Activated T-cell treated with anti-CD3 and anti-CD28 coated beads, Interleukin-2, amount 50 U/mL, for 4 hours (primary cell): ENCODE results near the gene MUC4. TPM values are rescaled to one million over a fixed set of nuclear protein-coding genes. Genes with fewer than 3 reads are reported as not detected.
"Not testable (repeated sequence)": the region's sequence is repeated elsewhere in the genome, so short reads cannot be mapped to it uniquely, and the experiment has no call there.

Source experiments
- ATAC-seq, 2 donors: fragments of 200-7000 bp; cut with Tn5 transposase; one replicate each; pipeline ENCODE4 v1.10.0; 2021
- DNase-seq: peaks from one replicate; pipeline ENCODE4 v3.0.0-alpha.2; 2020
- H3K27me3 Mint-ChIP-seq: one replicate; pipeline ENCODE4 v1.8.0; 2021; ENCODE audit warnings: low read depth, mixed read lengths
- H3K36me3 Mint-ChIP-seq: one replicate; pipeline ENCODE4 v1.8.0; 2022; ENCODE audit warnings: mixed read lengths; ENCODE audit not compliant: insufficient read depth
- H3K4me1 Mint-ChIP-seq: one replicate; pipeline ENCODE4 v1.8.0; 2021; ENCODE audit warnings: low read depth, mixed read lengths
- H3K4me3 Mint-ChIP-seq: one replicate; pipeline ENCODE4 v1.8.0; 2021; ENCODE audit warnings: mild to moderate bottlenecking, moderate library complexity, mixed read lengths
- H3K9me3 Mint-ChIP-seq: one replicate; pipeline ENCODE4 v1.8.0; 2021; ENCODE audit warnings: mixed read lengths
- total RNA-seq, 3 donors: library from RNA; stranded (reverse); gene quantifications; one replicate each; pipeline ENCODE4 v1.2.1, GENCODE V29; 2021

The MUC4 gene
- total RNA-seq, 3 donors from 2014 or later = 0.08 to 0.24 (median 0.13) TPM

DNA sequence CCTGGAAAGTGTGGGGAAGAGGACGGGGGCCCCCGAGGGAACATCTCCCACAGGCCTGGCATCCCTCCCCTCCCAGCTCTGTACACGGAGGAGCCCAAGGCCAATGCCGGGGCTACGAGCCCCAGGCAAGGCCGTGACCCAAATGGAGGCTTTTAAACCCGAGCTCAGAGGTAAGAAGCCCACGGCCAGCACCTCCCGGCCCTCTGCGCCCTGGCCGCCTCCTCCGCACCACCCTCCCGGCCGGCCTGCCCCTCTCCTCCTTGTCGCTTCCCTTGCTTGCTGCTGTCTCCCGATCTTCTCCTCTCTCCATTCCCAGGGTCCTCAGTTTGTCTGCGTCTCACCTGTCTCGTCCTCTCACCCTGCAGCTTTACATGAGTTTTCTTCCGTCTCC, 1.3 kb downstream of the MUC4 start:
- peaks cover 6% of the 10 kb centered on the region for H3K27me3 Mint-ChIP-seq
- no peak for ATAC-seq
- no peak overlapping the region for H3K4me3 Mint-ChIP-seq

DNA sequence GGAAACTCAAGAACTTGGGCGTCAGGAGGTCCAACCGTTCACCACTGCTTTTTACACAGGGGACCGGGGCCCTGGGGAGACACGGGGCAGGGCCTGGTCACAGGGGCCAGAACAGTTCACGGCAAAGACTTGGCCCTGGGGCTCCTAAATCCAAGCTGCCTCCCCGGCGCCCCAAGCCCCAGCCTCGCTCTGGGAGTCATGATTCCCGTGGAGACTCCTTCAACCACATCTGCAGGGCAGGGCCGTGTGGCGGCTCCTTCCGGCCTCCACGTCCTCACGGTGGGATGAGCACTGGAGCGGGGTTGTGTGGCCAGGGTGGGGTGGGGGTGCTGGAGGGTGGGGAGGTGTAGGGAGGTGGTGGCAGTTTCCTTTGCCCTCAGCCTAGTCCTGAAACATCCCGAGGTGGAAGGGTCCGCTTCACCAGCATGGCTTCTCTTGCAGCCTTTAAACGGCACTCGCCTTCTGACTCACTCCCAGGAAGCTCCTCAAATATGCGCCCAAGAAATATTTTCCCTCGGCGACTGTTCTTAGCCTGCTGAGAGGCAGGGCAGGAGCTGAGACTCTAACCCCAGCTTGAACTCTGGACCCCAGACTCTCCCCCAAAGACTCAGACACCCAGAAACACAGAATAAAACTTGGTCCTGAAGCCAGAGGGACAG, 1.8 kb downstream of the MUC4 start:
- DNase-seq (no peak), ATAC-seq (no peak)
- Mint-ChIP-seq H3K36me3 (no peaks in the 10 kb centered on the region), H3K27me3 (peaks cover 6% of the 10 kb centered on the region), H3K4me1 (peaks cover 9% of the 10 kb centered on the region), H3K4me3 (no peak overlapping the region), H3K9me3 (no peaks in the 10 kb centered on the region)

More for the DNA sequence above, 1.3 kb downstream of the MUC4 start:
- Mint-ChIP-seq H3K36me3 (no peaks in the 10 kb centered on the region), H3K4me1 (peaks cover 3% of the 10 kb centered on the region), H3K9me3 (no peaks in the 10 kb centered on the region)
- no peak for DNase-seq

DNA sequence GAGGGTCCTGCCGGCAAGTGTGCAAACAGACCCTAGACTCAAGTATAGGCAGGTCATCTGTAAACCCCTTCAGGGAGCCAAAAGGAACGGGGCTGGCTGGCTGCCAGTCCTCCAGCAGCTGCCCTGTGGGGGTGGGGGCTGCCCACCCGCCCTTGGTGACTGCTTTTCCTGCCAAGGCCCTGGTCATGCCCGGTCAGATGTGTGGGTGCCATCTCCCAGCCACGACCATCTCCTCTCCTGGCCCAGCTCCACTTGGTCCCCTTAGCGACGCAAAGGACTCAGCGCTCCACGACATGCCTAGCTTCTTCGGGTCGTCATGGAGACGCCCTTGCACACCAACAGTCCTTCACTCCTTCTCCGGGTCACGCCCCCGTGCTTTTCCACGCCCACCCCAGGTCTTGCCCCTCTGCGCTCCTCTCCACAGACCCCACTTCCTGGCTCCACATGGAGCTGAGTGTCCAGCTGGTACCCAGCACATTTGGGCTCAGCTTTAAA, 2.4 kb downstream of the MUC4 start:
- Mint-ChIP-seq H3K9me3 (no peaks in the 10 kb centered on the region), H3K4me1 (peaks cover 14% of the 10 kb centered on the region), H3K27me3 (peaks cover 4% of the 10 kb centered on the region), H3K36me3 (no peaks in the 10 kb centered on the region), H3K4me3 (no peak overlapping the region)
- DNase-seq (no peak), ATAC-seq (no peak)

DNA sequence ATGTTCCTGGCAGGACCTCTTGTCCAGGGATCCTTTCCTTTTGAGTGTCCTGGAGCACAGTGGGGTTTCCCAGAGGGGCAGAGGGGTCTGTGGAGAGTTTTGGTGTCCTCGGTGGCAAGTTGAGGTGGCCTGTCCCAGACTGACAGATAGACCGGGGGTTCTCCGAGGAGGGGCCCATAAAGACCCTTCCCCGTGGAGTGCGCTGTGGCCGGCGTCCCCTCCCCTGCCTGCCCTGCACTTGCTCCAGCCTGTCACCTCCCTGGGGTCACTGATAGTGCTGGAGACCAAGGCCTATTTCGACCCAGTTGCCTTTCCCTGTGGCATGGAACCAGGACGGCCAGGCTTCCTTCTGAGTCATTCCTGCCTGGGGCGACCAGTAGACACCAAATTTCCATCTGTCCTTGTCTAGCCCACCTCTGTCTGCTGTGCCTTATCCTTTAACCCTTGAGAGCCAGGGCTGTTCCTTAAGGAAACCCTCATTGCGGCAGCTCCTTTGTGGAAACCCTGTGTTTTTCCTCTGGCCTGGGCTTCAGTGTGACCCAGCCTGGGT, 2.9 kb downstream of the MUC4 start:
- no peak overlapping the region for H3K4me3 Mint-ChIP-seq
- no peak for DNase-seq
- peaks cover 4% of the 10 kb centered on the region for H3K27me3 Mint-ChIP-seq
- ATAC-seq = no peak
- H3K9me3 Mint-ChIP-seq = no peaks in the 10 kb centered on the region
- H3K4me1 Mint-ChIP-seq = peaks cover 20% of the 10 kb centered on the region
- no peaks in the 10 kb centered on the region for H3K36me3 Mint-ChIP-seq

DNA sequence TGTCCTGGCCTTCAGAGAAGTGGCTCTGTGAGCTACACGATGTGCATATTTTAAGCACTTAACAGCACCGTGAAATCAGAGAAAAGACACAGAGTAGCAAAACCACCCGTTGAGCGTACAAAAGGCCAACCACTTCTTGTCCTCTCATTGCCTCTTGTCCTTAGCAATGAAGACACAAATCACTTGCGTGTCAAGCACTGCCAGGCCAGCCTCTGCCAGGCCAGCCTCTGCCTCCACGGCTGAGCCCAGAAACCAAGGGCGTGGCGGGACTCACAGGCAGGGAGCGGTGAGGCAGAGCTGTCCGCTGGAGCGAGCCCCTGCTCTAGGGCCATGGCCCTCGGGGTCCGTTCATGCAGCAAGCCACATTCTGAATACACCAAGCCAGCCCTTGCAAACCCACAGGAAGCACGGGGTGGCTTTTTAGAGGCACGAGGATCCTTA, 4.0 kb downstream of the MUC4 start:
- peaks cover 7% of the 10 kb centered on the region for H3K27me3 Mint-ChIP-seq
- H3K4me1 Mint-ChIP-seq = peaks cover 31% of the 10 kb centered on the region
- no peak for ATAC-seq
- DNase-seq = no peak
- no peaks in the 10 kb centered on the region for H3K9me3 Mint-ChIP-seq
- H3K4me3 Mint-ChIP-seq = no peak overlapping the region
- H3K36me3 Mint-ChIP-seq = no peaks in the 10 kb centered on the region

GRCh38 chr3:195806916-195807231, 4.9 kb downstream of the MUC4 start:
- no peaks in the 10 kb centered on the region for H3K36me3 Mint-ChIP-seq
- H3K9me3 Mint-ChIP-seq = no peaks in the 10 kb centered on the region
- H3K4me3 Mint-ChIP-seq = no peak overlapping the region
- ATAC-seq (no peak), DNase-seq (no peak)
- peaks cover 39% of the 10 kb centered on the region for H3K4me1 Mint-ChIP-seq
- peaks cover 7% of the 10 kb centered on the region for H3K27me3 Mint-ChIP-seq

- Mint-ChIP-seq H3K9me3 (no peaks in the 10 kb centered on the region), H3K36me3 (no peaks in the 10 kb centered on the region), H3K4me3 (no peak overlapping the region), H3K27me3 (peaks cover 7% of the 10 kb centered on the region), H3K4me1 (peaks cover 42% of the 10 kb centered on the region)
- no peak for DNase-seq
- ATAC-seq = no peak
Observed at GRCh38 chr3:195806211-195806915, 5.4 kb downstream of the MUC4 start.

DNA sequence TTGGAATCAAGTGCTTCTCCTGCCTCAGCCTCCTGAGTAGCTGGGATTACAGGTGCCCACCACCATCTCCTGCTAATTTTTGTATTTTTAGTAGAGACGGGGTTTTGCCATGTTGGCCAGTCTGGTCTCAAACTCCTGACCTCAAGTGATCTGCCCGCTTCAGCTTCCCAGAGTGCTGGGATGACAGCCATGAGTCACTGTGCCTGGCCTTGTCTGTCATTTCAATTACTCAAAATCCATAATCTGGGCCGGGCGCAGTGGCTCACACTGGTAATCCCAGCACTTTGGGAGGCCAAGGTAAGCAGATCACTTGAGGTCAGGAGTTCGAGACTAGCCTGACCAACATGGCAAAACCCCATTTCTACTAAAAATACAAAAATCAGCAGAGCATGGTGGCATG, 6.1 kb downstream of the MUC4 start:
- H3K27me3 Mint-ChIP-seq, DNase-seq, H3K4me3 Mint-ChIP-seq, ATAC-seq, H3K9me3 Mint-ChIP-seq, H3K36me3 Mint-ChIP-seq: not testable (repeated sequence)
- H3K4me1 Mint-ChIP-seq = peaks cover 43% of the 10 kb centered on the region

- no peak overlapping the region for H3K4me3 Mint-ChIP-seq
- H3K27me3 Mint-ChIP-seq = peaks cover 7% of the 10 kb centered on the region
- H3K36me3 Mint-ChIP-seq = no peaks in the 10 kb centered on the region
- H3K4me1 Mint-ChIP-seq = peaks cover 43% of the 10 kb centered on the region
- DNase-seq = no peak
- H3K9me3 Mint-ChIP-seq = no peaks in the 10 kb centered on the region
- no peak for ATAC-seq
Observed at GRCh38 chr3:195805181-195805580, 6.5 kb downstream of the MUC4 start.

- Mint-ChIP-seq H3K36me3 (no peaks in the 10 kb centered on the region), H3K4me1 (peaks cover 43% of the 10 kb centered on the region), H3K27me3 (peaks cover 7% of the 10 kb centered on the region), H3K4me3 (no peak overlapping the region), H3K9me3 (no peaks in the 10 kb centered on the region)
- ATAC-seq (no peak), DNase-seq (no peak)
Observed at GRCh38 chr3:195803289-195803908, 8.3 kb downstream of the MUC4 start.

DNA sequence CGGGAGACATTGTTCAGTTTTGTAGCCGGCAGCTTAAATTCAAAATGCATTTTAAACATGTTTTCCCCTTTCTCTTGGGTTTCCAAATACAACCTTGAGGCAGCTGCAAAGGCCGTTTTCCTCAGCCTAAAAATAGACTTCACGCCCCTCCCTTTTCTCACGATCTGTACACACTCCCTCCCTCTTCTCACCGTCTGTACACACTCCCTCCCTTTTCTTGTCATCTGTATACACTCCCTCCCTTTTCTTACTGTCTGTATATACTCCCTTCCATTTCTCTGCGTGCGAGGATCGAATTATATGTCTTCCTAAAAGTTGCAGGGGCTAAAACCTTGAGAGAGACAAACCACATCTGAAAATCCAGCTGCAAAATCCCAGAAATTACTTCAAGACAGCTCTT, 8.9 kb downstream of the MUC4 start:
- DNase-seq = no peak
- no peaks in the 10 kb centered on the region for H3K9me3 Mint-ChIP-seq
- no peak for ATAC-seq
- peak overlapping the region; percentile 37 for H3K4me3 Mint-ChIP-seq
- no peaks in the 10 kb centered on the region for H3K36me3 Mint-ChIP-seq
- H3K4me1 Mint-ChIP-seq = peaks cover 43% of the 10 kb centered on the region
- peaks cover 7% of the 10 kb centered on the region for H3K27me3 Mint-ChIP-seq

DNA sequence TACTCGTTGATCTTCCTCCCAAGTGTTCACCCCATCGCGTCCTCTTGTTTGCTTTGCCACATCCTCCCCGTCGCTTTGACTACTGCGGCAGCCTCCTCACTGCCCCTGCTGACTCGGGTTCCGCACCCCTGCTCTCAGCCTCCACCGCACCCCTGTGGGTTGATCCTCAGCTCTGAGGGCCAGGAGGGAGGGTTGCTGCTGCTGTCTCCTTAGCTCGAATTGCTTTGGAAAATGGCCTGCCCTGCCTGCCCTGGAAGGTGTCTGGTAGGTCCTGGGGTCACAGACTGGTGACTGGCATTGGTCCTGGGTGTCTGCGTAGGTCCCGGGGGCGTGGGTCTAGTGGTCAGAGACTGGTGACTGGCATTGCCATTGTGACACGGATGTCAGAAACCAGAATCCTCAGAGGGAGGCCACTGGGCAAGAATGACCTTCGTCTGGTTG, 9.4 kb downstream of the MUC4 start:
- ATAC-seq = peak; percentile 39 to 65
- Mint-ChIP-seq H3K9me3 (no peaks in the 10 kb centered on the region), H3K27me3 (peaks cover 7% of the 10 kb centered on the region), H3K4me1 (peaks cover 43% of the 10 kb centered on the region), H3K4me3 (no peak overlapping the region), H3K36me3 (no peaks in the 10 kb centered on the region)
- no peak for DNase-seq

- Mint-ChIP-seq H3K9me3 (no peaks in the 10 kb centered on the region), H3K27me3 (peaks cover 7% of the 10 kb centered on the region), H3K4me1 (peaks cover 43% of the 10 kb centered on the region), H3K4me3 (no peak overlapping the region), H3K36me3 (no peaks in the 10 kb centered on the region)
- DNase-seq = no peak
- ATAC-seq = no peak
Observed at GRCh38 chr3:195801251-195802183, 10.2 kb downstream of the MUC4 start.

GRCh38 chr3:195800240-195800639, 11.5 kb downstream of the MUC4 start:
- Mint-ChIP-seq H3K36me3 (no peaks in the 10 kb centered on the region), H3K27me3 (peaks cover 2% of the 10 kb centered on the region), H3K4me1 (peaks cover 37% of the 10 kb centered on the region), H3K4me3 (no peak overlapping the region), H3K9me3 (no peaks in the 10 kb centered on the region)
- ATAC-seq = no peak
- DNase-seq = no peak
